GM18909 (cell line): Measurements from ENCODE around the gene EFNA3.

ENCODE experiments used
- ATAC-seq: cut with Tn5 transposase; IDR thresholded peaks from one replicate; pipeline ENCODE4 v1.9.1; 2021; ENCODE audit warnings: mild to moderate bottlenecking; ENCODE audit not compliant: unreplicated experiment, poor library complexity

The EFNA3 gene

GRCh38 chr1:155064832-155065429 lies 13.7 kb upstream of the EFNA3 start:
- ATAC-seq, result no peak

- no peak for ATAC-seq
Observed at GRCh38 chr1:155066777-155067176, 11.9 kb upstream of the EFNA3 start.

GRCh38 chr1:155068599-155068998 lies 10.0 kb upstream of the EFNA3 start:
- ATAC-seq, result no peak

- no peak for ATAC-seq
Observed at GRCh38 chr1:155069551-155070157, 9.0 kb upstream of the EFNA3 start.

- no peak for ATAC-seq
Observed at GRCh38 chr1:155070158-155070621, 8.4 kb upstream of the EFNA3 start.

- ATAC-seq, result peak; percentile 66
Observed at GRCh38 chr1:155070721-155071569, 7.7 kb upstream of the EFNA3 start.

GRCh38 chr1:155071701-155072100 lies 6.9 kb upstream of the EFNA3 start:
- ATAC-seq, result no peak

- no peak for ATAC-seq
Observed at GRCh38 chr1:155072531-155073289, 5.9 kb upstream of the EFNA3 start.

GRCh38 chr1:155073377-155074242 lies 5.0 kb upstream of the EFNA3 start:
- no peak for ATAC-seq

GRCh38 chr1:155075535-155075934 lies 3.1 kb upstream of the EFNA3 start:
- ATAC-seq, result no peak

- no peak for ATAC-seq
Observed at GRCh38 chr1:155076371-155076770, 2.3 kb upstream of the EFNA3 start.

GRCh38 chr1:155077346-155077745 lies 1.3 kb upstream of the EFNA3 start:
- no peak for ATAC-seq

GRCh38 chr1:155077758-155078445 lies 735 bp upstream of the EFNA3 start:
- ATAC-seq, result no peak

GRCh38 chr1:155079210-155079486 lies 511 bp downstream of the EFNA3 start:
- ATAC-seq, result no peak

GRCh38 chr1:155079487-155080311 lies 1.1 kb downstream of the EFNA3 start:
- ATAC-seq, result no peak

- ATAC-seq, result no peak
Observed at GRCh38 chr1:155080312-155081228, 1.9 kb downstream of the EFNA3 start.

GRCh38 chr1:155081472-155082300 lies 3.0 kb downstream of the EFNA3 start:
- no peak for ATAC-seq
